WERI-Rb-1 (cell line): ENCODE measurements around the gene DAP.

Experiments
- DNase-seq: peaks from one replicate; pipeline ENCODE4 v3.0.0-alpha.2; 2020
- H3K27ac ChIP-seq: fragments of 250-450 bp; sonication (Bioruptor Pico); 2 replicates; pipeline ENCODE4 v1.5.1; 2020; ENCODE audit warnings: mild to moderate bottlenecking, moderate library complexity
- H3K27me3 ChIP-seq: fragments of 250-450 bp; sonication (Bioruptor Pico); 2 replicates; pipeline ENCODE4 v1.5.1; 2021; ENCODE audit warnings: mild to moderate bottlenecking, low read depth, moderate library complexity; ENCODE audit not compliant: insufficient read depth, severe bottlenecking
- H3K36me3 ChIP-seq: fragments of 250-450 bp; sonication (Bioruptor Pico); 2 replicates; pipeline ENCODE4 v1.5.1; 2020; ENCODE audit warnings: mild to moderate bottlenecking, moderate library complexity
- H3K4me3 ChIP-seq: 2 replicates; pipeline ENCODE4 v1.5.1; 2011; ENCODE audit warnings: low read depth, mild to moderate bottlenecking, control low read depth, low read length
- H3K9me3 ChIP-seq: fragments of 250-450 bp; sonication (Bioruptor Pico); 2 replicates; pipeline ENCODE4 v1.5.1; 2021; ENCODE audit warnings: mild to moderate bottlenecking, moderate library complexity; ENCODE audit not compliant: severe bottlenecking
- CTCF ChIP-seq: IDR thresholded peaks from 2 replicates; pipeline ENCODE4 v1.5.1; 2011; ENCODE audit warnings: low read depth, mild to moderate bottlenecking, control low read depth, inconsistent platforms, low read length

DAP gene

GRCh38 chr5:10757922-10758555, 3.0 kb downstream of the DAP start:
- Histone ChIP-seq H3K27me3 (no peaks in the 10 kb centered on the region), H3K36me3 (peaks cover 56% of the 10 kb centered on the region), H3K27ac (no peak overlapping the region), H3K9me3 (no peaks in the 10 kb centered on the region), H3K4me3 (no peak overlapping the region)
- no peak for DNase-seq
- TF ChIP-seq CTCF: no peak

DNA sequence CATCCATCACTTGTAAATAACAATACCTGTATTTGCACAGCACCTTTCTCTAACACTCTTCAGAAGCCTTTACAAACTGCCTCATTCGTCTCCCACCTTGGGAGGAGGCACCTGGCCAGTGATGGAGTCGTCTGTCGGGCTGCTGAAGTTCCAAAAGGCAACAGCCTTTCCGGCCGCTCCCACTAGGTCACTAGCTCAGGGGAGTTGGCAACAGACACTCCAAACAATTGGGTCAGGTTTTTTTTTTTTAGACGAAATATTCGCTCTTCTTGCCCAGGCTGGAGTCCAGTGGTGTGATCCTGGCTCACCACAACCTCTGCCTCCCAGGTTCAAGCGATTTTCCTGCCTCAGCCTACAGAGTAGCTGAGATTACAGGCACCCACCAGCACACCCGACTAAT, 4.0 kb downstream of the DAP start:
- Histone ChIP-seq H3K27ac (no peak overlapping the region), H3K27me3 (no peaks in the 10 kb centered on the region), H3K36me3 (peaks cover 64% of the 10 kb centered on the region), H3K9me3 (no peaks in the 10 kb centered on the region), H3K4me3 (no peak overlapping the region)
- no peak for DNase-seq
- no peak for TF ChIP-seq CTCF

- Histone ChIP-seq H3K4me3 (no peak overlapping the region), H3K9me3 (no peaks in the 10 kb centered on the region), H3K27ac (no peak overlapping the region), H3K36me3 (peaks cover 64% of the 10 kb centered on the region), H3K27me3 (no peaks in the 10 kb centered on the region)
- TF ChIP-seq CTCF: no peak
- no peak for DNase-seq
These were observed 4.5 kb downstream of the DAP start for GRCh38 chr5:10756549-10756948.

DNA sequence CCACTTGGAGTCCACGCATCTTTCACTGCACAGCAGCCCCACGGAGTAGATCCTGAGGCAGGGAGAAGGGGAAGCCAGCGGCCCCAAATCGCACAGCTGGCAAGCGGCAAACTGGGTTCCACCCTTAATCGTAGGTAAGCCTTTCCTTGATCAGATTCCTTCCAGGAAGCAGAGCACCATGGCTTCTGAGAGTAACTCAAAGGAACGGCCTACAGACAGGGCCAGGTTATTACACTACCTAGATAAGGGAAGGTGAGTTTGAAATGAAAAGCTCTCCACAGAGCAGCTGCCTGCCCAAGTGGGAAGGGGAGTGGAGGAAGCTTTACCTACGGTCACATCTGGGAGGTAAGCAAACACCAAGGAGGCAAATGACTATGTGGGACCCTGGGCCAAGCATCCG, 7.9 kb downstream of the DAP start:
- Histone ChIP-seq H3K27ac (no peak overlapping the region), H3K36me3 (peaks cover 65% of the 10 kb centered on the region), H3K4me3 (no peak overlapping the region), H3K9me3 (no peaks in the 10 kb centered on the region), H3K27me3 (no peaks in the 10 kb centered on the region)
- no peak for TF ChIP-seq CTCF
- DNase-seq: no peak

DNA sequence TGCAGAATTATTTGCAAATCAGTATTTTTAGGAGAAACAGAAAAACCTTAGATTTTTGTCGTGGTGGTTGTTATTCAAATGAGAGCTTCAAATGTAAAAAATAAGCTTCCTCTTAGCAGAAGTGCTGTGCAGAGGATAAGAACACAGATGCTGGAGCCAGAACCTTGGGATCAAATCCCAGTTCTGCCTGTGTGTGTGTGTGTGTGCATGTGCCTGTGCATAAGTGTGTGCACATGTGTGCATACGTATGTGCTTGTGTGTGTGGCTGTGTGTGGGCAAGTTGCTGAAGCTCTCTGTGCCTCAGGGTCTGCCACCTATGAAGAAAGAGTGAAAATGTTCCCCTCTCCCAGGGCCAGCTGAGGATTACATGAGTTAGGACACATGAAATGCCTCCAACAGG, 8.6 kb downstream of the DAP start:
- TF ChIP-seq CTCF: no peak
- H3K27me3 ChIP-seq: no peaks in the 10 kb centered on the region
- H3K36me3 ChIP-seq: peaks cover 69% of the 10 kb centered on the region
- H3K4me3 ChIP-seq: no peak overlapping the region
- H3K9me3 ChIP-seq: no peaks in the 10 kb centered on the region
- no peak for DNase-seq
- H3K27ac ChIP-seq: no peak overlapping the region

GRCh38 chr5:10750909-10751308, 10.1 kb downstream of the DAP start:
- no peak for TF ChIP-seq CTCF
- Histone ChIP-seq H3K27me3 (no peaks in the 10 kb centered on the region), H3K4me3 (no peak overlapping the region), H3K27ac (no peak overlapping the region), H3K36me3 (peaks cover 69% of the 10 kb centered on the region), H3K9me3 (no peaks in the 10 kb centered on the region)
- DNase-seq: no peak
